Neural cell (in vitro differentiated cells): Measurements from ENCODE around the gene GPR161. TPM values are rescaled to one million over a fixed set of nuclear protein-coding genes. Genes with fewer than 3 reads are reported as not detected.

Source experiments
- H2AFZ ChIP-seq: fragments of 200-600, 300-800 bp; sonication (generic), shearing (Covaris generic); 2 replicates; pipeline ENCODE4 v1.6.0; 2014; ENCODE audit warnings: low read depth, mild to moderate bottlenecking, antibody characterized with exemption, low read length, moderate library complexity
- H3F3A ChIP-seq: fragments of 200-600 bp; shearing (Covaris generic); 2 replicates; pipeline ENCODE4 v1.6.1; 2016; ENCODE audit warnings: mild to moderate bottlenecking, moderate library complexity, mixed read lengths, antibody characterized with exemption, low read length; ENCODE audit not compliant: insufficient read depth, poor library complexity, severe bottlenecking
- H3K27ac ChIP-seq: fragments of 200-600, 300-800 bp; sonication (generic), shearing (Covaris generic); 2 replicates; pipeline ENCODE4 v1.5.1; 2014; ENCODE audit warnings: mild to moderate bottlenecking, low read length, moderate library complexity
- H3K27me3 ChIP-seq: fragments of 300-800, 200-600 bp; sonication (generic), shearing (Covaris generic); 2 replicates; pipeline ENCODE4 v1.6.0; 2014; ENCODE audit warnings: mild to moderate bottlenecking, low read depth, low read length, moderate library complexity; ENCODE audit not compliant: insufficient read depth
- H3K36me3 ChIP-seq: fragments of 300-800, 200-600 bp; sonication (generic), shearing (Covaris generic); 2 replicates; pipeline ENCODE4 v1.5.1; 2014; ENCODE audit warnings: mild to moderate bottlenecking, antibody characterized with exemption, low read length, moderate library complexity; ENCODE audit not compliant: insufficient read depth
- H3K4me2 ChIP-seq: fragments of 300-800, 200-600 bp; sonication (generic), shearing (Covaris generic); 2 replicates; pipeline ENCODE4 v1.6.0; 2014; ENCODE audit warnings: mild to moderate bottlenecking, low read length
- H3K4me3 ChIP-seq: fragments of 300-800, 200-600 bp; sonication (generic), shearing (Covaris generic); 2 replicates; pipeline ENCODE4 v1.5.1; 2014; ENCODE audit warnings: mild to moderate bottlenecking, low read length, moderate library complexity
- H3K79me2 ChIP-seq: fragments of 200-600 bp; shearing (Covaris generic); replicated peaks from 2 replicates; pipeline ENCODE4 v1.6.0; 2014; ENCODE audit warnings: mild to moderate bottlenecking, low read length, moderate library complexity; ENCODE audit not compliant: insufficient read depth
- H3K9ac ChIP-seq: fragments of 300-800, 200-600 bp; sonication (generic), shearing (Covaris generic); 2 replicates; pipeline ENCODE4 v1.6.1; 2016; ENCODE audit warnings: mild to moderate bottlenecking, low read length, mixed read lengths
- H3K9me2 ChIP-seq: fragments of 200-600 bp; shearing (Covaris generic); 2 replicates; pipeline ENCODE4 v1.6.1; 2016; ENCODE audit warnings: mild to moderate bottlenecking, low read length, mixed read lengths; ENCODE audit not compliant: insufficient read depth
- H3K9me3 ChIP-seq: fragments of 200-600, 300-800 bp; sonication (generic), shearing (Covaris generic); 2 replicates; pipeline ENCODE4 v1.6.1; 2016; ENCODE audit warnings: mild to moderate bottlenecking, mixed run types, low read length, moderate library complexity, mixed read lengths
- H4K20me1 ChIP-seq: fragments of 200-600 bp; shearing (Covaris generic); 2 replicates; pipeline ENCODE4 v1.6.1; 2016; ENCODE audit warnings: mild to moderate bottlenecking, mixed run types; ENCODE audit not compliant: insufficient read depth
- EP300 ChIP-seq: fragments of 450-650 bp; conservative IDR thresholded peaks from 2 replicates; pipeline ENCODE4 v1.6.1; 2014; ENCODE audit warnings: antibody characterized with exemption, mild to moderate bottlenecking, moderate library complexity; ENCODE audit not compliant: poor library complexity, severe bottlenecking
- EZH2 ChIP-seq: fragments of 200-600, 300-800 bp; shearing (Covaris generic), sonication (generic); IDR thresholded peaks from 2 replicates; pipeline ENCODE4 v1.6.1; 2014; ENCODE audit warnings: antibody characterized with exemption, low read length, borderline replicate concordance, mild to moderate bottlenecking; ENCODE audit not compliant: insufficient read depth, poor library complexity, severe bottlenecking
- MXI1 ChIP-seq: fragments of 450-650 bp; conservative IDR thresholded peaks from 2 replicates; pipeline ENCODE4 v1.6.1; 2014; ENCODE audit warnings: antibody characterized with exemption, mild to moderate bottlenecking; ENCODE audit not compliant: poor library complexity, severe bottlenecking
- POLR2AphosphoS5 ChIP-seq: IDR thresholded peaks from 2 replicates; pipeline ENCODE4 v1.6.1; 2012
- RAD21 ChIP-seq: fragments of 450-650 bp; conservative IDR thresholded peaks from 2 replicates; pipeline ENCODE4 v1.6.1; 2014; ENCODE audit warnings: antibody characterized with exemption, mild to moderate bottlenecking, moderate library complexity
- SMC3 ChIP-seq: fragments of 450-650 bp; conservative IDR thresholded peaks from 2 replicates; pipeline ENCODE4 v1.6.1; 2014; ENCODE audit warnings: antibody characterized with exemption, mild to moderate bottlenecking, moderate library complexity; ENCODE audit not compliant: poor library complexity
- TAF1 ChIP-seq: IDR thresholded peaks from 2 replicates; pipeline ENCODE4 v1.6.1; 2012; ENCODE audit warnings: low read depth
- polyA plus RNA-seq: library from polyadenylated mRNA; depleted of rRNA; stranded (reverse); fragments of >200 nt; gene quantifications from 2 replicates; pipeline ENCODE4 v1.2.3, GENCODE V29; 2014
- TF ChIP-seq, protein P1 (sequence below): fragments of 450-650 bp; IDR thresholded peaks from 2 replicates; pipeline ENCODE4 v1.5.1; 2014; ENCODE audit warnings: antibody characterized with exemption, mild to moderate bottlenecking, moderate library complexity; ENCODE audit not compliant: poor library complexity, severe bottlenecking
- TF ChIP-seq, protein P2 (sequence below): IDR thresholded peaks from 2 replicates; pipeline ENCODE4 v1.6.1; 2012; ENCODE audit warnings: borderline replicate concordance

GPR161 gene
- polyA plus RNA-seq, 1 donor from 2014 or later = 39.0 TPM

DNA sequence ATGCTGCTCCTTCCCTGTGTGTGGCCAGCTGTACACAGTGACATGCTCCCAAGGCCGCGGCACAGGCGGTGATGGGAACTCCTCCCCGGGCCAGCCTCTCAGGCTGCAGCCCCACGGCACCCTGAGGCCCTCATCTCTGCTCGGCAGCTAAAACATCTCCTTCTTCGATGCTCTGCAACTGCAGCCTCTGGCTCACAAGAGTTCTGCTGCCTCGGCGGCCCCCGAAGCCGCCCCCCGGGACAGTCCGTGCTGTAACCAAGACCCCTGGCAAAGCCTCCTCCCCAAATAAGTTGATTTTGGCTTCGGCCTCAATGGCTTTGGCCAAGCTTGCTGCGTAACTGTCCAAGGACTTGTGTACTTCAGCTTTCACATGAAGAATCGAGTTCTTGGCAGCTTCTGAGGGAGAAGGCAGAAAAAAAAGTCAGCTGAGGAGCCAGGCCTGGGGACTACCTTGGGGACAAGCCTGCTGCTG is 51.3 kb downstream of the GPR161 start:
- Histone ChIP-seq H3K9me2 (no peaks in the 10 kb centered on the region), H3K27ac (no peak overlapping the region), H3F3A (no peaks in the 10 kb centered on the region), H3K4me2 (no peak overlapping the region), H3K36me3 (no peaks in the 10 kb centered on the region), H3K4me3 (no peak overlapping the region), H3K9ac (no peak overlapping the region), H3K27me3 (no peaks in the 10 kb centered on the region), H2AFZ (no peak overlapping the region), H3K9me3 (no peaks in the 10 kb centered on the region), H4K20me1 (no peaks in the 10 kb centered on the region), H3K79me2 (no peaks in the 10 kb centered on the region)
- TF ChIP-seq EP300 (no peak), SMC3 (no peak), EZH2 (no peak), MXI1 (no peak), TAF1 (no peak), RAD21 (no peak), POLR2AphosphoS5 (no peak)
- TF ChIP-seq, protein P1, sequence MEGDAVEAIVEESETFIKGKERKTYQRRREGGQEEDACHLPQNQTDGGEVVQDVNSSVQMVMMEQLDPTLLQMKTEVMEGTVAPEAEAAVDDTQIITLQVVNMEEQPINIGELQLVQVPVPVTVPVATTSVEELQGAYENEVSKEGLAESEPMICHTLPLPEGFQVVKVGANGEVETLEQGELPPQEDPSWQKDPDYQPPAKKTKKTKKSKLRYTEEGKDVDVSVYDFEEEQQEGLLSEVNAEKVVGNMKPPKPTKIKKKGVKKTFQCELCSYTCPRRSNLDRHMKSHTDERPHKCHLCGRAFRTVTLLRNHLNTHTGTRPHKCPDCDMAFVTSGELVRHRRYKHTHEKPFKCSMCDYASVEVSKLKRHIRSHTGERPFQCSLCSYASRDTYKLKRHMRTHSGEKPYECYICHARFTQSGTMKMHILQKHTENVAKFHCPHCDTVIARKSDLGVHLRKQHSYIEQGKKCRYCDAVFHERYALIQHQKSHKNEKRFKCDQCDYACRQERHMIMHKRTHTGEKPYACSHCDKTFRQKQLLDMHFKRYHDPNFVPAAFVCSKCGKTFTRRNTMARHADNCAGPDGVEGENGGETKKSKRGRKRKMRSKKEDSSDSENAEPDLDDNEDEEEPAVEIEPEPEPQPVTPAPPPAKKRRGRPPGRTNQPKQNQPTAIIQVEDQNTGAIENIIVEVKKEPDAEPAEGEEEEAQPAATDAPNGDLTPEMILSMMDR = no peak
- TF ChIP-seq, protein P2, sequence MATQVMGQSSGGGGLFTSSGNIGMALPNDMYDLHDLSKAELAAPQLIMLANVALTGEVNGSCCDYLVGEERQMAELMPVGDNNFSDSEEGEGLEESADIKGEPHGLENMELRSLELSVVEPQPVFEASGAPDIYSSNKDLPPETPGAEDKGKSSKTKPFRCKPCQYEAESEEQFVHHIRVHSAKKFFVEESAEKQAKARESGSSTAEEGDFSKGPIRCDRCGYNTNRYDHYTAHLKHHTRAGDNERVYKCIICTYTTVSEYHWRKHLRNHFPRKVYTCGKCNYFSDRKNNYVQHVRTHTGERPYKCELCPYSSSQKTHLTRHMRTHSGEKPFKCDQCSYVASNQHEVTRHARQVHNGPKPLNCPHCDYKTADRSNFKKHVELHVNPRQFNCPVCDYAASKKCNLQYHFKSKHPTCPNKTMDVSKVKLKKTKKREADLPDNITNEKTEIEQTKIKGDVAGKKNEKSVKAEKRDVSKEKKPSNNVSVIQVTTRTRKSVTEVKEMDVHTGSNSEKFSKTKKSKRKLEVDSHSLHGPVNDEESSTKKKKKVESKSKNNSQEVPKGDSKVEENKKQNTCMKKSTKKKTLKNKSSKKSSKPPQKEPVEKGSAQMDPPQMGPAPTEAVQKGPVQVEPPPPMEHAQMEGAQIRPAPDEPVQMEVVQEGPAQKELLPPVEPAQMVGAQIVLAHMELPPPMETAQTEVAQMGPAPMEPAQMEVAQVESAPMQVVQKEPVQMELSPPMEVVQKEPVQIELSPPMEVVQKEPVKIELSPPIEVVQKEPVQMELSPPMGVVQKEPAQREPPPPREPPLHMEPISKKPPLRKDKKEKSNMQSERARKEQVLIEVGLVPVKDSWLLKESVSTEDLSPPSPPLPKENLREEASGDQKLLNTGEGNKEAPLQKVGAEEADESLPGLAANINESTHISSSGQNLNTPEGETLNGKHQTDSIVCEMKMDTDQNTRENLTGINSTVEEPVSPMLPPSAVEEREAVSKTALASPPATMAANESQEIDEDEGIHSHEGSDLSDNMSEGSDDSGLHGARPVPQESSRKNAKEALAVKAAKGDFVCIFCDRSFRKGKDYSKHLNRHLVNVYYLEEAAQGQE = no peak

DNA sequence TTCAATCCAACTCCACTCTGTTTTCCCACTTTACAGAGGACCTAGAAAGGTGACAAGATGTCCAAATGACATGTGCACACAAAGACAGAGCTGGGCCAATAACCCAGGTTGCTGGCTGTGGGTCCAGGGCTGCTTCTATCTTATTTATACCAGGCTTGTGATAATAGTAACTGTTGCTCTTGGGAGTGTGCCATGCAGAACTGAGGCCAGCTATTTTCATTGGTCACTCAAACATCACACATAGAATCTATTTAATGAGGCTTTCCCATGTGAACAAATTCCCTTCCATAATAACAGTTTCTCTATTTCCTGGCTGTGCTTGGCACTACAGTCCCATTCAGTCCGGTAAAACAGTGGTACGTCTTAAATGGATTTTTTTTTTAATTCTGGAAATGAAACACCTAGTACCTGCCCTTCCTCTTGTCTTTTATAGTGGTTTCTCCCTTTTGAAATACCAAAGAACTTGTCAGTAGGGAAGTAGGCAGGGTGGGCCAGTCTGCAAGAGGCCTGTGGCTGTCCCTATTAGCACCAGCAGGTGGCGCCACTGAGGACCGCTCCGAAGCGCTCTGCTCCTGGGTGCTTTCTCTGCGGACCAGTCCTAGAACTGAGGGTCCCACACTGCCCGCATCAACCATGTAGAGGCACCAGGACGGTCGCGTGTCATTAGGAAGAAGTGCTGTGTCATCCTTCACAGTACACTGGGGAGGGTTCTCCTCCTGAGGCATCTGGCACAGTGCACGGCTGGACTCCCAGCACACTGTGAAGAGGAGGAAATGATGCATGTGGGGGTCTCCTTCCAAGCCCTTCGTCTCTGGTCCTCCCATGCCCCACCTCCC is 52.1 kb downstream of the GPR161 start:
- no peak overlapping the region for H3K9ac ChIP-seq
- H2AFZ ChIP-seq = no peak overlapping the region
- H3F3A ChIP-seq = no peaks in the 10 kb centered on the region
- no peaks in the 10 kb centered on the region for H3K36me3 ChIP-seq
- no peak for TF ChIP-seq MXI1
- TF ChIP-seq, protein P2 = no peak
- no peak for TF ChIP-seq EZH2
- TF ChIP-seq RAD21 = peak; percentile 19
- TF ChIP-seq SMC3 = peak; percentile 40
- TF ChIP-seq, protein P1 = peak; percentile 60
- no peak overlapping the region for H3K4me3 ChIP-seq
- H3K79me2 ChIP-seq = no peaks in the 10 kb centered on the region
- H4K20me1 ChIP-seq = no peaks in the 10 kb centered on the region
- H3K4me2 ChIP-seq = no peak overlapping the region
- H3K9me2 ChIP-seq = no peaks in the 10 kb centered on the region
- H3K27me3 ChIP-seq = no peaks in the 10 kb centered on the region
- H3K9me3 ChIP-seq = no peaks in the 10 kb centered on the region
- H3K27ac ChIP-seq = no peak overlapping the region
